ENCODE measurements around the gene UMAD1.

DNA sequence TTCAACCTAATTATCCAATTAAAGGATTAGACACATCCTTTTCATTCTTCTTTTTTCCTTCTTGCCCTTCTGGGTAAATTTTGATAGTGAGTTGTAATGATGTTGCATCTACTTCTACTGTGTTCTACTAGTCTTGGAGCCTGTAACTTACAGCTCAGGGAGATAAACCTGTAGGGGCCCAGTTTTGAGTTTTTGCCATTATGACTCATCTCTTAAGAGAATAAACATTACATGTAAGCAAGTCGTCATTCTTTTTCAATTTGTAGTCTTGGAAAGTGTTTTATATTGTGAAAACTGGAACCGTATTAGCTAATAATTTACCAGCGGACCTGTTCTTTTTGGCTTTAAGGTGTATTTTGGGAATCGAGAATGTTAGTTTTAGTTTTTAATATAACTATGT, 167.6 kb downstream of the UMAD1 start:
- no peak for TF ChIP-seq GATA2 (IDR thresholded peaks at IDR 0.05; ENCODE audit: low read depth, low read length)
- TF ChIP-seq GATA3 (IDR thresholded peaks at IDR 0.05; ENCODE audit: low read depth, low read length): no peak

Measured in SH-SY5Y (cell line).